ENCODE results near the gene C19orf18.

Gene C19orf18

DNA sequence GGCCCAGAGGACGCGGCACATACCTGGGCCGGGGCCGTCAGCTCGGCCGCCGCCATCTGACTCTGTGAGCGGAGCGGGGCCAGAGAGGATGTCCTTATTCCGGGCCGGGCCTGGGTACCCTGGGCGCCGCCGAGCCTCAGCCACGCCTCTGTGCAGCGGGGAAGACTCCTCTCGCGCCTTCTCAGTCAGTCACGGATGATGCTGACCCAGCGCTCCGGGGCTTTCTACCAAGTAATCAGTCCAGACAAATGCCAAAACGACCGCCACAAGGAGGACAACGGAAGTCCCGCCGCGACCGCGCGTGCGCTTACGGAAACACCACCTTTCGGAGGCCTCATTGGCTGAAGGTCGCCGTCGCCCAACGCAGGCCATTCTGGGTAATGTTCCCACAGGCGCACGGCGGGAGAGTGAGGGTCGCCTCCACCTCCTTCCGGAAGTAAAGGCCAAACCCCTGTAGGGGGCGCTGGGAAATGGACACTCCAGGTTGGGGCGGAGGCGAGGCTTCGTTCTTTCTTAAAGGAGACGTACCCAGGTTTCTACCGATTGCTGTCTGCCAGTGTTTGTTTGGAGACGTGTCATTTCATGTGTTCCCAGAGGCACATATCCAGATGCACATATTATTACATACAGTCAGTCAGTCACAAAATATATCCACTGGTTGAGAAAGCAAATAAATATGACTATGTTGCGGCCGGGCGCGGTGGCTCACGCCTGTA, 26.8 kb downstream of the C19orf18 start, which contains the start of gene ZNF256:
TSS of gene ZNF256 (minus strand) at position 288 of the 716 bp plus-strand sequence. CDS start at position 56, 232 bp downstream.
- FAIRE-seq (no peak), DNase-seq (ENCODE audit: low spot score) (peak; percentile 63)

DNA sequence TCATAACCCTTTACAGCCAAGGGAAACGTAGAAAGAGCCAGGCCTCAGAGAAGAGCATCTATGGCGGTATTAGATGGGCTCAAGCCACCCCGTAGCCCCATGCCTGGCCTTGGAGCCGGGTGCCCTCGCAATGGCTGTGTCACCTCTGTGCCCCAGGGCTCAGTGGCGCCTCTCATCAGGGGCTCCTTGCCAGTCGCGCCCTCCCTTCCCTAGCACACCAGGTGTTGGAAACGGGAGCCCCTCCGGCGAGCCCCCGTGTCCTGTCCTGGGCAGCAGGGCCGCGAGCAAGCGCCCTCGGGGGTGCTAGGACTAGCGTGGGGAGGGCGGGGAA, 27.3 kb downstream of the C19orf18 start:
- FAIRE-seq (no peak), DNase-seq (ENCODE audit: low spot score) (no peak)

DNA sequence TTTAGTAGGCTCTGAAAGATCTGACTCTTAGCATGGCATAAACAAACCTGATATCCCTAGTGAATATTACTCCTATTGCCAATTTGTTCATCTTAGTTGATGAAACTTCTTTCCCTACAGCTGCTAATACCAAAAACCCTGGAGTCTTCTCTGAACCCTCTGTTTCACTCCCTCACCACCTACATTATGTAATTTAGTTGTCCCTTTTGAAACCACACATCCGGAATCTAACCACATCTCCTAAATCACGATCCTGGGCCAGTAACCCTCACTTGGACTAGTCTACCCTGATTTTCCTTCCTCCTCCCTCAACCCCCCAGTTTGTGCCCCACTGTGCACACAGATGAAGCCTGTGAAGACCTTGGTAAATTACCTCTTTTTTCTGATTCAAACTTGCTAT, 28.0 kb downstream of the C19orf18 start:
- DNase-seq (ENCODE audit: low spot score) (no peak), FAIRE-seq (no peak)

DNA sequence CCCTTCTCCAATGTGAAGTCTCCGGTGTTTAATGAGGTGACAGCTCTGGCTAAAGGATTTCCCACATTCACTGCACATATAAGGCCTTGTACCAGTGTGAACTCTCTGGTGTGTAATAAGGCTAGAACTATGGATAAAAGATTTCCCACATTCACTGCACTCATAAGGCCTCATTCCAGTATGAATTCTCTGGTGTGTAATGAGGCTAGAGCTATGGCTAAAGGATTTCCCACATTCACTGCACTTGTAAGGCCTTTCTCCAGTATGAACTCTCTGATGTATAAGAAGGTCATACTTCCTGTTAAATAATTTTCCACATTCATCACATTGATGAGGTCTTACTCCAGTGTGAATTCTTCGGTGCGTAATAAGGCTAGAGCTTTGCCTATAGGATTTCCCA, 32.7 kb downstream of the C19orf18 start:
- no peak for FAIRE-seq
- no peak for DNase-seq (ENCODE audit: low spot score)

DNA sequence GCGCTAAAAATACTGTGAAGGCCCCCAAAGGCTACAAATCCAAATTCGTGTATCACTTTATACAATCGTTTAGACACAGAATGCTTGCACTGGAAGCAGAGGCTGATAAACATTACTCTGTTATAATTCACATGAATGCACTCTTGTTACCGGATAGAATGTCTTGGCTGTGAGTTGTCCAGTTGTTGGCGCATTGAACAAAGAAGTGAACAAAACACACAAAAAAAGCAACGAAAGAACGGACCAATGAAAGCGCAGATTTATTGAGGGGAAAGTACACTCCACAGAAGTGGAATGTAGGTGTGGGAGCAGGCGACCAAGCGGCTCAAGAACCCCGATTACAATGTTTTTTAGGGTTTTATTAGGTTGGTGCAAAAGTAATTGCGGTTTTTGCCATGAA, 38.6 kb downstream of the C19orf18 start:
- no peak for DNase-seq (ENCODE audit: low spot score)
- no peak for FAIRE-seq

DNA sequence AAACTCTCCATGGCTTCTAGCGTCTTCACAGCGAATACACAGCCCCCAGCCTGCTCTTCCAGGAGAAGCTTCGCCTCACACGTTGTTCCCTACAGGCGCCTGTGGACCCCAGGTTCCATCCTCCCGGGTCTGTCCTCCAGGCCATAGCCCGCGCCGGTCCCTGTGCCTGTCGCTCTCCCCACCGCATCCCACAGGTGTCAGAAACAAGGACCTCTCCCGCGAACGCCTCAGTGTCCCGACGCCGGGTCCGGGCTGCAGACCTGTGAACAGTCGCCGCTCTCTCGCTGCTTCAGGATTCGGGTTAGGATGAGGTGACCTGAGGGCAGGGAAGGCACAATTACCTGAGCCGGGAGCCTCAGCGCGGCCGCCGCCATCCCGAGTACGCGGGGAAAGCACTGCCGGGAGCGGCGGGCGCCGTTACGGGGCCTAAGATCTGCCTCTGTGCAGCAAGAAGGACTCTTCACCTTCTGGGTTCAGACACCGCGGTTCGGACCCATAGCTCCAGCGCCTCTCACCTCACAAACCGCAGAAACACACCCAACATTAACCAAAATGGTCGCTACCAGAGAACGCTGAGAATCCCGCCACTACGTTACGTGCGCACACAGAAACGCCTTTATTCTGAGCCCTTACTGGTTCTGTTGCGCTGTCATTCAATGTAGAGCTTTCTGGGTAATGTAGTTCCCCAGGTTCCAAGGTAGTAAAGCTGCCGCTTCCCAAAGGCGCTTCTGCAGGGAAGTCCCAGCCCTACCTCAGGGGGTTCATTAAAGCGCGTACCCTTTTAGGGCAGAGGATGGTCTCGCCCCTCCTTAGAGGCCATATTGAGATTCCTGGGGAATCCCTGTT, 39.3 kb downstream of the C19orf18 start, which contains the start of gene ZNF418:
TSS of gene ZNF418 (minus strand) at position 583 of the 846 bp plus-strand sequence. CDS start 1,580 bp downstream, outside the sequence.
- DNase-seq (ENCODE audit: low spot score) (no peak), FAIRE-seq (no peak)

DNA sequence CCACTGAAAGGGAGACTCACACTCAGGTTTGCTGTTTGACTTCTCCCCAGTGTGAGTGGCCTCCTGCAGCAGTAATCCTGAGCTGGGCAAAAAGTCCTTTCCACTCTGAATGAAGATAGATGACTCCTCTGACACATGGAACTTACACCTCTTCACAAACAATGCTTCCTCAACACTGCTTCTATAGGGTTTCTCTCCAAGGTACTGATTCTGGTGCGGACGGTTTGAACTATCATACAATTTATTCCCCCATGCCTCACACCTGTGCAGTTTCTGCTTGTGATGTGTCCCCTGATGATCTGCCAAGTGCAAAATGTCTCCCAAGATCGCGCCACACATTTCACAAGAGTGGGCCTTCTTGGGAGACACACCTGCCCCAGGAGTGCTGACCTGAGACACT, 46.7 kb downstream of the C19orf18 start:
- no peak for FAIRE-seq

DNA sequence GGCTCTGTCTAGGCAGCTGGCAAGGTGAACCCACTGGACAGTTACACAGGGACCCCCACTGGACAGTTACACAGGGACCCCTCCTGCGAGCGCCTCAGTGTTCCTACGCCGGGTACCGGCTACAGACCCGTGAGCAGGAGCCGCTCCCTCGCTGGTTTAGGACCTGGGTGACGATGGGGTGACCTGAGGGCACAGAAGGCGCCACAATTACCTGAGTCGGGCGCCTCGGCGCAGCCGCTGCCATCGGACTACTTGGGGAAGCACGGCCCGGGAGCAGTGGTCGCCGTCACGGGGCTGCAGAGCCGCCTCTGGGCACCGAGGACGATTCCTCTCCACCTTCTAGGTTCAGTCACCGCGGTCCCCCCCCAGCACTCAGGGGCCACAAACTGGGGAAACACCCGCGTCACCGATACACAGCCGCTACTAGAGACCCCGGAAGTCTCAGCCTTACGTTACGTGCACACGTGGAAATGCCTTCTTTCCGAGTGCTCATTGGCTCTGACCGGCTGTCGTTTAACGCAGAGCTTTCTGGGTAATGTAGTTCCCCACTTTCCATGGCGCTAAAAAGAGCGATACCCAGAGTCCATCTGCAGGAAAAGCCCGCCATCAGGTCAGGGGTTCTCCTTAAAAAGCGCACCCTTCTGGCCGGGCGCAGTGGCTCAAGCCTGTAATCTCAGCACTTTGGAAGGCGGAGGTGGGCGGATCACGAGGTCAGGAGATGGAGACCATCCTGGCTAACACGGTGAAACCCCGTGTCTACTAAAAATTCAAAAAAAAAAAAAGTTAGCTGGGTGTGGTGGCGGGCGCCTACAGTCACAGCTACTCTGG, 58.0 kb downstream of the C19orf18 start, which contains the start of gene ZNF417:
TSS of gene ZNF417 (minus strand) at position 425 of the 828 bp plus-strand sequence. CDS start at position 244, 181 bp downstream.
- peak; percentile 73 for FAIRE-seq
- DNase-seq (ENCODE audit: low spot score): peak; percentile 79

More for the DNA sequence above, 46.7 kb downstream of the C19orf18 start:
- no peak for DNase-seq (ENCODE audit: low spot score)

DNA sequence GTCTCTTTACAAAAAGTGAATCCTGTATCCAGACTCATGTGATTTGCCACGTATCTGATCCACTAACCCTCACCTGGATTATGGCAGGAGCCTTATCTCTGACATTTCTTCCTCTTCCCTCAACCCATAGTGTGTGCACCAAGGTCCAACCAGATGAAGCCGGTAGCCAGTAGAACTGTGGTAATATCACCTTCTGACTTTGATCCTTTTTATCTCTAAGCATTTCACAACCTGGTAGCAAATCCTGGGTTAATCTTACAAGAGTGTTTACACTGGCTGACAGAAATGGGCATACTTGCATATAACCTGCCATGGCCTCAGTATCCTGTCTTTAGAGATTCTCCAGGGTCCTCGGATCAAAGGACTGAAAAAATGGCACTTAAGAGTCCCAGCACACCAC, 59.8 kb downstream of the C19orf18 start:
- FAIRE-seq: no peak
- no peak for DNase-seq (ENCODE audit: low spot score)

All from RCC 7860 (cell line).